ENCODE measurements around the gene SLCO4A1.

DNA sequence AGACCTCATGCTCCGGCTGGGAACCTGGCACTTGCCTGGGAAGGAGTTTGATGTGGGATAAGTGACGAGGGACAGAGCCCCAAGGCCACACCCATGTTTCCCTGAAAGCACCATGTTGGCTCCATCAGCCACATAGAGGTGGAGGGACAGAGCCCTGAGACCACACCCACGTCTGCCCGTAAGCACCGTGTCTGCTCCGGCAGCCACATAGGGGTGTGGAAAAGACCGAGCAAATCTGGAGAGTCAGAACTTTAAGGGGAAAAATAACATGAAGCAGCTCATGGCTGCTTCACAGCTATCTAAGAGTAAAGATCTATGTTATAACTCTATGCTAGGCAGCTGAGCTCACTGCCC lies 15.3 kb downstream of the SLCO4A1 start:
- TF ChIP-seq POLR2A (IDR thresholded peaks at IDR 0.05) (no peak), EP300 (IDR thresholded peaks at IDR 0.05) (no peak), POLR2AphosphoS5 (IDR thresholded peaks at IDR 0.05) (no peak)
- TF ChIP-seq, protein P1, sequence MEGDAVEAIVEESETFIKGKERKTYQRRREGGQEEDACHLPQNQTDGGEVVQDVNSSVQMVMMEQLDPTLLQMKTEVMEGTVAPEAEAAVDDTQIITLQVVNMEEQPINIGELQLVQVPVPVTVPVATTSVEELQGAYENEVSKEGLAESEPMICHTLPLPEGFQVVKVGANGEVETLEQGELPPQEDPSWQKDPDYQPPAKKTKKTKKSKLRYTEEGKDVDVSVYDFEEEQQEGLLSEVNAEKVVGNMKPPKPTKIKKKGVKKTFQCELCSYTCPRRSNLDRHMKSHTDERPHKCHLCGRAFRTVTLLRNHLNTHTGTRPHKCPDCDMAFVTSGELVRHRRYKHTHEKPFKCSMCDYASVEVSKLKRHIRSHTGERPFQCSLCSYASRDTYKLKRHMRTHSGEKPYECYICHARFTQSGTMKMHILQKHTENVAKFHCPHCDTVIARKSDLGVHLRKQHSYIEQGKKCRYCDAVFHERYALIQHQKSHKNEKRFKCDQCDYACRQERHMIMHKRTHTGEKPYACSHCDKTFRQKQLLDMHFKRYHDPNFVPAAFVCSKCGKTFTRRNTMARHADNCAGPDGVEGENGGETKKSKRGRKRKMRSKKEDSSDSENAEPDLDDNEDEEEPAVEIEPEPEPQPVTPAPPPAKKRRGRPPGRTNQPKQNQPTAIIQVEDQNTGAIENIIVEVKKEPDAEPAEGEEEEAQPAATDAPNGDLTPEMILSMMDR (IDR thresholded peaks at IDR 0.05) = no peak

All from sigmoid colon (tissue), 4 donors.